Panc1 (cell line): ENCODE results near the gene PDP2. TPM values are rescaled to one million over a fixed set of nuclear protein-coding genes. Genes with fewer than 3 reads are reported as not detected.

Experiments
- ATAC-seq: fragments of 200-7000 bp; cut with Tn5 transposase; 2 replicates; pipeline ENCODE4 v1.9.1; 2020; ENCODE audit warnings: mild to moderate bottlenecking, moderate library complexity
- BruUV-seq: library from RNA; stranded (reverse); fragments of 400-500 nt; replicated peaks from 2 replicates; lab custom pipeline; 2021; lab: Mats Ljungman, UMichigan
- CTCF ChIA-PET: fragments of 300-600 bp; sonication (Branson Sonifier 250); formaldehyde crosslinking; loops from one replicate; lab custom pipeline; 2022; ENCODE audit warnings: antibody characterized with exemption; lab: Charles Lee
- POLR2A ChIA-PET: fragments of 300-600 bp; sonication (Branson Sonifier 250); formaldehyde crosslinking; loops from one replicate; lab custom pipeline; 2022; ENCODE audit warnings: antibody characterized with exemption; lab: Charles Lee
- DNase-seq: peaks from one replicate; pipeline ENCODE4 v3.0.0-alpha.2; 2010; ENCODE audit warnings: low read depth, low spot score
- H3K27ac ChIP-seq: 2 replicates; pipeline ENCODE4 v1.5.1; 2011; ENCODE audit warnings: mild to moderate bottlenecking, low read length, inconsistent platforms
- H3K27me3 ChIP-seq: fragments of 200-500 bp; sonication (Bioruptor generic); 2 replicates; pipeline ENCODE4 v1.6.0; 2014; ENCODE audit warnings: low read length, inconsistent platforms; ENCODE audit not compliant: control insufficient read depth, insufficient read depth
- H3K36me3 ChIP-seq: fragments of 200-500 bp; sonication (Bioruptor generic); 2 replicates; pipeline ENCODE4 v1.5.1; 2014; ENCODE audit warnings: inconsistent platforms, mild to moderate bottlenecking, low read length, moderate library complexity; ENCODE audit not compliant: control insufficient read depth, insufficient read depth
- H3K4me1 ChIP-seq: 2 replicates; pipeline ENCODE4 v1.5.1; 2011; ENCODE audit warnings: inconsistent platforms, mild to moderate bottlenecking, low read length, moderate library complexity; ENCODE audit not compliant: control insufficient read depth, insufficient read depth
- H3K4me3 ChIP-seq, 2 experiments: 2 replicates each; pipeline ENCODE4 v1.5.1; 2011 to 2012; ENCODE audit warnings: low read depth in 2 of 2, low read length in 2 of 2, mild to moderate bottlenecking in 2 of 2, inconsistent platforms in 1 of 2, moderate library complexity in 1 of 2
- H3K9me3 ChIP-seq: fragments of 200-500 bp; sonication (Bioruptor generic); 2 replicates; pipeline ENCODE4 v1.5.1; 2014; ENCODE audit warnings: low read depth, mild to moderate bottlenecking, inconsistent platforms, low read length, moderate library complexity; ENCODE audit not compliant: control insufficient read depth, insufficient read depth
- POLR2AphosphoS5 ChIP-seq: IDR thresholded peaks from 2 replicates; pipeline ENCODE4 v1.6.1; 2012; ENCODE audit warnings: mild to moderate bottlenecking, low read depth, low read length, moderate library complexity
- SIN3A ChIP-seq: IDR thresholded peaks from 2 replicates; pipeline ENCODE4 v1.6.1; 2012; ENCODE audit warnings: low read depth, mild to moderate bottlenecking, low read length, moderate library complexity, borderline replicate concordance; ENCODE audit not compliant: insufficient read depth
- TCF7L2 ChIP-seq: IDR thresholded peaks from 2 replicates; pipeline ENCODE4 v1.6.1; 2011; ENCODE audit warnings: mild to moderate bottlenecking, low read depth, low read length, inconsistent platforms
- in situ Hi-C: cut with HindIII; loops from 2 replicates; pipeline ENCODE4 v1.10.0; 2016; ENCODE audit warnings: low sequenced_read_pairs, low pct_unique_long_range_greater_than_20kb
- intact Hi-C: fragments of 100-400 bp; cut with micrococcal nuclease; formaldehyde crosslinking; loops from one replicate; pipeline ENCODE4 v1.10.0; 2022; ENCODE audit not compliant: unreplicated experiment
- total RNA-seq: library from RNA; stranded (reverse); gene quantifications from one replicate; pipeline ENCODE4 v1.2.1, GENCODE V29; 2021; ENCODE audit not compliant: unreplicated experiment
- TF ChIP-seq, protein P1 (sequence below): fragments of 450-650 bp; IDR thresholded peaks from 2 replicates; pipeline ENCODE4 v1.5.1; 2017; ENCODE audit warnings: mild to moderate bottlenecking
- TF ChIP-seq, protein P2 (sequence below), 2 experiments: IDR thresholded peaks; 2 replicates each; pipeline ENCODE4 v1.6.1; 2011 to 2012; ENCODE audit warnings: low read depth in 2 of 2, control low read depth in 1 of 2, low read length in 1 of 2, mild to moderate bottlenecking in 1 of 2, moderate library complexity in 1 of 2; ENCODE audit not compliant: insufficient read depth in 1 of 2

Gene PDP2
- total RNA-seq, 1 experiment from 2014 or later, result 15.9 TPM

DNA sequence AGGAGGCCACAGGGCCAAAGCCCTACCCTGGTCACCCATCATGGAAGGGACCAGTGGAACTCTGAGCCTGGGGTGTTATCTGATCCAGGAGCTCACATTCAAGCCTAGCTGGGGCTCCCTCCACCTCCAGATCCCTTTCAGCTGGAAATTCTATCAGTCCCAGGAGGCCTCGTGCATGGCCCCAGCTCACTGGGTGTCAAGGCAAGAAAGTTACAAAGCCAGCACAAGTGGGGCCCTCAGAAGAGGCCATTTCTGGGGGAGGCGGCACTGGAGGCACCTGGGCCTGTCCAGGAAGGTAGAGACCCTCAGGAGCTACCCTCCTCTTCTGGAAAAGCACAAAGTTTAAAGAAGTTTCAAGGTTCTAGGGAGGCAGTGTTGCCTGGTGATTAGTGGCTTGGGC, 31.3 kb upstream of the PDP2 start:
- no TSS peak for BruUV-seq
- no peaks in the 10 kb centered on the region for H3K9me3 ChIP-seq
- ATAC-seq (0 out of 2 replicates have a peak, but pooled peaks have one; percentile 7), DNase-seq (no peak)
- no peak overlapping the region for H3K27ac ChIP-seq
- H3K36me3 ChIP-seq, result no peaks in the 10 kb centered on the region
- intact Hi-C loops (no loop called here), in situ Hi-C loops (no loop called here)
- no peak overlapping the region for H3K4me3 ChIP-seq
- no peaks in the 10 kb centered on the region for H3K4me1 ChIP-seq
- TF ChIP-seq, protein P1, sequence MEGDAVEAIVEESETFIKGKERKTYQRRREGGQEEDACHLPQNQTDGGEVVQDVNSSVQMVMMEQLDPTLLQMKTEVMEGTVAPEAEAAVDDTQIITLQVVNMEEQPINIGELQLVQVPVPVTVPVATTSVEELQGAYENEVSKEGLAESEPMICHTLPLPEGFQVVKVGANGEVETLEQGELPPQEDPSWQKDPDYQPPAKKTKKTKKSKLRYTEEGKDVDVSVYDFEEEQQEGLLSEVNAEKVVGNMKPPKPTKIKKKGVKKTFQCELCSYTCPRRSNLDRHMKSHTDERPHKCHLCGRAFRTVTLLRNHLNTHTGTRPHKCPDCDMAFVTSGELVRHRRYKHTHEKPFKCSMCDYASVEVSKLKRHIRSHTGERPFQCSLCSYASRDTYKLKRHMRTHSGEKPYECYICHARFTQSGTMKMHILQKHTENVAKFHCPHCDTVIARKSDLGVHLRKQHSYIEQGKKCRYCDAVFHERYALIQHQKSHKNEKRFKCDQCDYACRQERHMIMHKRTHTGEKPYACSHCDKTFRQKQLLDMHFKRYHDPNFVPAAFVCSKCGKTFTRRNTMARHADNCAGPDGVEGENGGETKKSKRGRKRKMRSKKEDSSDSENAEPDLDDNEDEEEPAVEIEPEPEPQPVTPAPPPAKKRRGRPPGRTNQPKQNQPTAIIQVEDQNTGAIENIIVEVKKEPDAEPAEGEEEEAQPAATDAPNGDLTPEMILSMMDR, result no peak
- TF ChIP-seq TCF7L2 (no peak), POLR2AphosphoS5 (no peak), SIN3A (no peak)
- H3K27me3 ChIP-seq, result no peaks in the 10 kb centered on the region; the same call in 1 of the 2 replicates
- ChIA-PET POLR2A (interaction anchor here (0.9 kb wide), 1 partner anchor 11 kb away, joined by 4 read pairs; no protein-coding TSS in a partner anchor), CTCF (no interaction called here)

DNA sequence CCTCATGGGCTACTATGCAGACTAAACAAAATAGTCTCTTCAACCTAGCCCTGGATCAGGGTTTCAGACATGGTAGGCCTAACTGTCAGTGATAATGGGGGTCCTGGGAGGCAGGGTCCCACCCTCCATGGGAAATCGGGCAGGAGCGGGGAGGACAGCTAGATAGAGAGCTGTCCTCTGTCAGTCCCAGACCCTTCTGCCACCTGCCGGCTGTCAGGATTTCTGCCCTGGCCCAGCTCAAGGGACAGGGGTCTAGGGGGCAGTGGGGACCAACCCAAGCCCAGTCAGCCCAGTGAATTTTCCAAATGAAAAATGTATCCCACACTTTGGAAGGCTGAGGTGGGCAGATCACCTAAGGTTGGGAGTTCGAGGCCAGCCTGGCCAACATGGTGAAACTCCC, 30.8 kb upstream of the PDP2 start:
- no TSS peak for BruUV-seq
- H3K36me3 ChIP-seq, result no peaks in the 10 kb centered on the region
- no peak for DNase-seq
- POLR2A ChIA-PET, result interaction anchor here (0.9 kb wide), 1 partner anchor 11 kb away, joined by 4 read pairs; no protein-coding TSS in a partner anchor
- no peaks in the 10 kb centered on the region; the same call in 1 of the 2 replicates for H3K27me3 ChIP-seq
- in situ Hi-C loops, result no loop called here
- H3K4me3 ChIP-seq, result no peak overlapping the region
- ATAC-seq, result no peak
- no peaks in the 10 kb centered on the region for H3K4me1 ChIP-seq
- CTCF ChIA-PET, result no interaction called here
- no peak for TF ChIP-seq POLR2AphosphoS5
- TF ChIP-seq, protein P2, sequence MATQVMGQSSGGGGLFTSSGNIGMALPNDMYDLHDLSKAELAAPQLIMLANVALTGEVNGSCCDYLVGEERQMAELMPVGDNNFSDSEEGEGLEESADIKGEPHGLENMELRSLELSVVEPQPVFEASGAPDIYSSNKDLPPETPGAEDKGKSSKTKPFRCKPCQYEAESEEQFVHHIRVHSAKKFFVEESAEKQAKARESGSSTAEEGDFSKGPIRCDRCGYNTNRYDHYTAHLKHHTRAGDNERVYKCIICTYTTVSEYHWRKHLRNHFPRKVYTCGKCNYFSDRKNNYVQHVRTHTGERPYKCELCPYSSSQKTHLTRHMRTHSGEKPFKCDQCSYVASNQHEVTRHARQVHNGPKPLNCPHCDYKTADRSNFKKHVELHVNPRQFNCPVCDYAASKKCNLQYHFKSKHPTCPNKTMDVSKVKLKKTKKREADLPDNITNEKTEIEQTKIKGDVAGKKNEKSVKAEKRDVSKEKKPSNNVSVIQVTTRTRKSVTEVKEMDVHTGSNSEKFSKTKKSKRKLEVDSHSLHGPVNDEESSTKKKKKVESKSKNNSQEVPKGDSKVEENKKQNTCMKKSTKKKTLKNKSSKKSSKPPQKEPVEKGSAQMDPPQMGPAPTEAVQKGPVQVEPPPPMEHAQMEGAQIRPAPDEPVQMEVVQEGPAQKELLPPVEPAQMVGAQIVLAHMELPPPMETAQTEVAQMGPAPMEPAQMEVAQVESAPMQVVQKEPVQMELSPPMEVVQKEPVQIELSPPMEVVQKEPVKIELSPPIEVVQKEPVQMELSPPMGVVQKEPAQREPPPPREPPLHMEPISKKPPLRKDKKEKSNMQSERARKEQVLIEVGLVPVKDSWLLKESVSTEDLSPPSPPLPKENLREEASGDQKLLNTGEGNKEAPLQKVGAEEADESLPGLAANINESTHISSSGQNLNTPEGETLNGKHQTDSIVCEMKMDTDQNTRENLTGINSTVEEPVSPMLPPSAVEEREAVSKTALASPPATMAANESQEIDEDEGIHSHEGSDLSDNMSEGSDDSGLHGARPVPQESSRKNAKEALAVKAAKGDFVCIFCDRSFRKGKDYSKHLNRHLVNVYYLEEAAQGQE (IDR thresholded peaks at IDR 0.05; ENCODE audit: insufficient read depth in 1 of 2, low read depth in 2 of 2, low read length in 1 of 2), result no peak
- no peak for TF ChIP-seq SIN3A
- TF ChIP-seq, protein P1, result no peak
- no peak for TF ChIP-seq TCF7L2
- no peak overlapping the region for H3K27ac ChIP-seq
- intact Hi-C loops, result no loop called here
- H3K9me3 ChIP-seq, result no peaks in the 10 kb centered on the region
